DND-41 (cell line): ENCODE data around the gene STEAP1B.

Experiments
- CTCF ChIP-seq: IDR thresholded peaks from 2 replicates; pipeline ENCODE4 v1.5.1; 2012; ENCODE audit warnings: borderline replicate concordance, low read length, moderate library complexity, mild to moderate bottlenecking; ENCODE audit not compliant: poor library complexity, severe bottlenecking; ENCODE audit errors: extremely low read depth
- EZH2 ChIP-seq: IDR thresholded peaks from 3 replicates; pipeline ENCODE4 v1.6.1; 2012; ENCODE audit warnings: borderline replicate concordance, low read depth, mild to moderate bottlenecking, moderate library complexity, low read length, inconsistent platforms; ENCODE audit not compliant: severe bottlenecking

- TF ChIP-seq CTCF (no peak), EZH2 (no peak)
Observed at GRCh38 chr7:22400150-22400814, 99.7 kb downstream of the STEAP1B start.
